K562 (cell line): ENCODE data around the gene SHISA6. TPM values are rescaled to one million over a fixed set of nuclear protein-coding genes. Genes with fewer than 3 reads are reported as not detected.

Experiments
- ATAC-seq: fragments of 200-7000 bp; cut with Tn5 transposase; 3 replicates; pipeline ENCODE4 v1.9.1; 2020; ENCODE audit warnings: moderate library complexity
- BruUV-seq: library from RNA; stranded (reverse); fragments of 400-500 nt; replicated peaks from 2 replicates; lab custom pipeline; 2021; lab: Mats Ljungman, UMichigan
- CTCF ChIA-PET: fragments of 300-600 bp; formaldehyde crosslinking; extraction: SDS; loops from one replicate; lab custom pipeline; 2021; ENCODE audit warnings: low intra/inter-chr PET ratio; lab: Yijun Ruan, JAX
- POLR2A ChIA-PET: fragments of 300-600, 350-650 bp; sonication (Branson Sonifier 250); formaldehyde crosslinking; extraction: SDS; loops from one replicate; lab custom pipeline; 2021; ENCODE audit warnings: antibody characterized with exemption, inconsistent platforms; lab: Yijun Ruan, JAX
- DNase-seq, 4 experiments: peaks; one replicate each; pipeline versions ENCODE4 v3.0.0 to v3.0.0-alpha.2; 2011 to 2018; ENCODE audit warnings: low spot score in 3 of 4, mixed read lengths in 3 of 4; ENCODE audit errors: extremely low read depth in 1 of 4
- FAIRE-seq: peaks from 2 replicates; lab custom pipeline; 2011; peaks lifted over from hg19 to GRCh38; lab: Jason Lieb, UNC
- H2AFZ ChIP-seq: 2 replicates; pipeline ENCODE4 v1.6.0; 2011; ENCODE audit warnings: low read depth, low read length, control low read depth, inconsistent platforms
- H3K27ac ChIP-seq: fragments of 200-600 bp; 3 replicates; pipeline ENCODE4 v1.8.0; 2011; ENCODE audit warnings: low read depth, mild to moderate bottlenecking, control low read depth, inconsistent platforms, low read length, moderate library complexity, mixed read lengths; ENCODE audit errors: extremely low read depth
- H3K27me3 ChIP-seq, 2 experiments: fragments of 300-600 bp in 1 of 2; 2 replicates in 1 of 2; 3 replicates in 1 of 2; pipeline versions ENCODE4 v1.6.0 to v1.8.0; 2011; ENCODE audit warnings: inconsistent platforms in 2 of 2, low read length in 2 of 2, mild to moderate bottlenecking in 1 of 2, mixed read lengths in 1 of 2, moderate library complexity in 1 of 2; ENCODE audit not compliant: control insufficient read depth in 2 of 2, insufficient read depth in 2 of 2
- H3K36me3 ChIP-seq: fragments of 300-600 bp; 3 replicates; pipeline ENCODE4 v1.8.0; 2011; ENCODE audit warnings: mild to moderate bottlenecking, low read length, inconsistent platforms; ENCODE audit not compliant: control insufficient read depth, insufficient read depth
- H3K4me1 ChIP-seq, 2 experiments: fragments of 200-600 bp in 1 of 2; replicated peaks in 1 of 2; 2 replicates in 1 of 2; 3 replicates in 1 of 2; pipeline versions ENCODE4 v1.5.1 to v1.8.0; 2011; ENCODE audit warnings: inconsistent platforms in 2 of 2, low read length in 2 of 2, mild to moderate bottlenecking in 1 of 2, mixed read lengths in 1 of 2, moderate library complexity in 1 of 2; ENCODE audit not compliant: control insufficient read depth in 2 of 2, insufficient read depth in 2 of 2
- H3K4me2 ChIP-seq: 2 replicates; pipeline ENCODE4 v1.6.1; 2011; ENCODE audit warnings: low read length, control low read depth, inconsistent platforms, mixed read lengths; ENCODE audit not compliant: insufficient read depth
- H3K4me3 ChIP-seq: fragments of 200-600 bp; sonication (generic), shearing (Covaris generic); 2 replicates; pipeline ENCODE4 v1.5.1; 2016; ENCODE audit warnings: control low read depth, inconsistent platforms
- H3K79me2 ChIP-seq: fragments of 200-600 bp; 3 replicates; pipeline ENCODE4 v1.8.0; 2011; ENCODE audit warnings: low read length, inconsistent platforms; ENCODE audit not compliant: control insufficient read depth, insufficient read depth
- H3K9ac ChIP-seq, 2 experiments: 2 replicates each; pipeline versions ENCODE4 v1.6.0 to v1.6.1; 2011; ENCODE audit warnings: low read depth in 2 of 2, low read length in 2 of 2, control low read depth in 1 of 2, inconsistent platforms in 1 of 2, mild to moderate bottlenecking in 1 of 2, mixed read lengths in 1 of 2; ENCODE audit not compliant: insufficient read depth in 1 of 2
- H3K9me1 ChIP-seq: one replicate; pipeline ENCODE4 v1.6.0; 2011; ENCODE audit warnings: inconsistent platforms, mild to moderate bottlenecking, low read length, moderate library complexity; ENCODE audit not compliant: control insufficient read depth, insufficient read depth
- H3K9me3 ChIP-seq: replicated peaks from 2 replicates; pipeline ENCODE4 v1.5.1; 2011; ENCODE audit warnings: low read depth, low read length, inconsistent platforms; ENCODE audit not compliant: control insufficient read depth, insufficient read depth
- H4K20me1 ChIP-seq: replicated peaks from 2 replicates; pipeline ENCODE4 v1.6.1; 2011; ENCODE audit warnings: low read length, inconsistent platforms, mixed read lengths; ENCODE audit not compliant: control insufficient read depth, insufficient read depth
- BHLHE40 ChIP-seq: IDR thresholded peaks from 2 replicates; pipeline ENCODE4 v1.6.1; 2011; ENCODE audit warnings: low read length, improper control_type of control experiment
- BRF2 ChIP-seq: IDR thresholded peaks from 3 replicates; pipeline ENCODE4 v1.6.1; 2011; ENCODE audit warnings: borderline replicate concordance, mild to moderate bottlenecking; ENCODE audit not compliant: insufficient read length, insufficient read depth
- CHCHD3 ChIP-seq: fragments of 250-450 bp; sonication (Bioruptor Pico); IDR thresholded peaks from 2 replicates; pipeline ENCODE4 v2.1.2; 2022; ENCODE audit warnings: mild to moderate bottlenecking
- ETS2 ChIP-seq: IDR thresholded peaks from 2 replicates; pipeline ENCODE4 v1.6.1; 2016; ENCODE audit warnings: borderline replicate concordance, missing genetic modification characterization, mild to moderate bottlenecking, moderate library complexity, missing compliant biosample characterization; ENCODE audit not compliant: poor library complexity, severe bottlenecking
- HDAC3 ChIP-seq: fragments of 450-650 bp; IDR thresholded peaks from 2 replicates; pipeline ENCODE4 v1.6.1; 2018; ENCODE audit warnings: borderline replicate concordance, mild to moderate bottlenecking, moderate library complexity; ENCODE audit not compliant: partially characterized antibody
- IFI16 ChIP-seq: fragments of 250-450 bp; sonication (Bioruptor Pico); IDR thresholded peaks from 2 replicates; pipeline ENCODE4 v2.1.2; 2022; ENCODE audit warnings: mild to moderate bottlenecking, inconsistent platforms
- MIER1 ChIP-seq: fragments of 450-650 bp; IDR thresholded peaks from 2 replicates; pipeline ENCODE4 v1.6.1; 2016; ENCODE audit warnings: antibody characterized with exemption, mild to moderate bottlenecking, low read depth
- MTA2 ChIP-seq: fragments of 450-650 bp; IDR thresholded peaks from 2 replicates; pipeline ENCODE4 v1.6.1; 2016; ENCODE audit warnings: low read depth
- NR0B1 ChIP-seq: fragments of 450-650 bp; IDR thresholded peaks from one replicate; pipeline ENCODE4 v1.6.1; 2018; ENCODE audit warnings: mild to moderate bottlenecking, moderate library complexity; ENCODE audit not compliant: partially characterized antibody
- RAD51 ChIP-seq: fragments of 450-650 bp; IDR thresholded peaks from 2 replicates; pipeline ENCODE4 v1.7.1; 2016; ENCODE audit warnings: low read depth, mild to moderate bottlenecking, borderline replicate concordance
- XRCC4 ChIP-seq: IDR thresholded peaks from one replicate; pipeline ENCODE4 v1.6.1; 2011; ENCODE audit not compliant: insufficient read depth, insufficient read length; ENCODE audit errors: extremely low read depth
- ZNF740 ChIP-seq, 3 experiments: fragments of 200-800 bp in 1 of 3; sonication (Bioruptor generic) in 1 of 3; sonication (generic) in 1 of 3; formaldehyde crosslinking in 1 of 3; IDR thresholded peaks; 2 replicates each; pipeline versions ENCODE4 v1.6.1 to v1.8.0; 2016 to 2022; ENCODE audit warnings: mild to moderate bottlenecking in 2 of 3, missing compliant biosample characterization in 2 of 3, missing genetic modification characterization in 2 of 3, missing genetic modification reagents in 1 of 3
- WGBS: fragments of 100-300 bp; shearing (Covaris generic); methylation state at CpG from one replicate; pipeline ENCODE4 v1.1.6; 2016; ENCODE audit warnings: low coverage, mixed read lengths; ENCODE audit not compliant: insufficient coverage; ENCODE audit errors: missing lambda C conversion rate; 5-methylcytosine and 5-hydroxymethylcytosine counted together
- in situ Hi-C: fragments of 300-500 bp; cut with MboI; formaldehyde crosslinking; loops from 4 replicates; pipeline ENCODE4 v1.15.0; 2018; ENCODE audit warnings: inconsistent platforms, mixed read lengths
- intact Hi-C: fragments of 100-400 bp; cut with micrococcal nuclease; formaldehyde crosslinking; loops from 2 replicates; pipeline ENCODE4 v1.14.2; 2022
- polyA plus RNA-seq, 8 experiments: library from polyadenylated mRNA; depleted of rRNA in 4 of 8; stranded (reverse) in 5 of 8; unstranded in 3 of 8; fragments of >200 nt; fragmentation: Nextera tagmentation in 2 of 8; fragmentation: Illumina TruSeq in 1 of 8; extraction: Ambion mirVana in 2 of 8; extraction: Trizol in 1 of 8; gene quantifications; 2 replicates each; pipeline versions ENCODE4 v1.2.1 to v1.2.3, GENCODE V29; 2011 to 2014; ENCODE audit warnings: inconsistent platforms in 1 of 8, missing spikeins in 1 of 8
- total RNA-seq, 7 experiments: library from RNA; depleted of rRNA in 6 of 7; stranded (reverse); fragments of >200 nt in 6 of 7; fragmentation: Illumina TruSeq in 2 of 7; extraction: Trizol in 2 of 7; gene quantifications; 2 replicates each; pipeline versions ENCODE4 v1.2.1 to v1.2.3, GENCODE V29; 2011 to 2021; ENCODE audit warnings: low replicate concordance in 1 of 7
- TF ChIP-seq, protein P1 (sequence below): fragments of 450-650 bp; IDR thresholded peaks from 2 replicates; pipeline ENCODE4 v1.6.1; 2018; ENCODE audit warnings: mild to moderate bottlenecking, low read depth; ENCODE audit not compliant: partially characterized antibody
- TF ChIP-seq, protein P2 (sequence below), 2 experiments: IDR thresholded peaks; 2 replicates each; pipeline ENCODE4 v1.6.1; 2011; ENCODE audit warnings: borderline replicate concordance in 1 of 2, control low read depth in 1 of 2, low read depth in 1 of 2, low read length in 1 of 2, mild to moderate bottlenecking in 1 of 2, mixed read lengths in 1 of 2, moderate library complexity in 1 of 2; ENCODE audit not compliant: insufficient read depth in 1 of 2, insufficient read length in 1 of 2, poor library complexity in 1 of 2, severe bottlenecking in 1 of 2; ENCODE audit errors: extremely low read depth in 1 of 2

The SHISA6 gene
- total and polyA plus RNA-seq, 9 of the 15 experiments (the other 6 are each of a cell fraction or from before 2014, with no cell fraction given) = not detected

GRCh38 chr17:11378506-11378905, 137.5 kb downstream of the SHISA6 start:
- in situ Hi-C loops (no loop called here), intact Hi-C loops (no loop called here)
- no peaks in the 10 kb centered on the region for H3K4me1 ChIP-seq
- TF ChIP-seq ZNF740 (CRISPR knock-in tag; IDR thresholded peaks at IDR 0.05) (no peak), ZNF740 (tag; IDR thresholded peaks at IDR 0.05) (no peak), NR0B1 (no peak), ETS2 (tag) (no peak), MTA2 (no peak), CHCHD3 (CRISPR knock-in tag) (no peak), MIER1 (no peak), BRF2 (no peak), HDAC3 (no peak), BHLHE40 (no peak), XRCC4 (no peak), RAD51 (no peak), IFI16 (CRISPR knock-in tag) (no peak)
- TF ChIP-seq, protein P1, sequence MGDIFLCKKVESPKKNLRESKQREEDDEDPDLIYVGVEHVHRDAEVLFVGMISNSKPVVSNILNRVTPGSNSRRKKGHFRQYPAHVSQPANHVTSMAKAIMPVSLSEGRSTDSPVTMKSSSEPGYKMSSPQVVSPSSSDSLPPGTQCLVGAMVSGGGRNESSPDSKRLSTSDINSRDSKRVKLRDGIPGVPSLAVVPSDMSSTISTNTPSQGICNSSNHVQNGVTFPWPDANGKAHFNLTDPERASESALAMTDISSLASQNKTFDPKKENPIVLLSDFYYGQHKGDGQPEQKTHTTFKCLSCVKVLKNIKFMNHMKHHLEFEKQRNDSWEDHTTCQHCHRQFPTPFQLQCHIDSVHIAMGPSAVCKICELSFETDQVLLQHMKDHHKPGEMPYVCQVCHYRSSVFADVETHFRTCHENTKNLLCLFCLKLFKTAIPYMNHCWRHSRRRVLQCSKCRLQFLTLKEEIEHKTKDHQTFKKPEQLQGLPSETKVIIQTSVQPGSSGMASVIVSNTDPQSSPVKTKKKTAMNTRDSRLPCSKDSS = no peak
- TF ChIP-seq, protein P2, sequence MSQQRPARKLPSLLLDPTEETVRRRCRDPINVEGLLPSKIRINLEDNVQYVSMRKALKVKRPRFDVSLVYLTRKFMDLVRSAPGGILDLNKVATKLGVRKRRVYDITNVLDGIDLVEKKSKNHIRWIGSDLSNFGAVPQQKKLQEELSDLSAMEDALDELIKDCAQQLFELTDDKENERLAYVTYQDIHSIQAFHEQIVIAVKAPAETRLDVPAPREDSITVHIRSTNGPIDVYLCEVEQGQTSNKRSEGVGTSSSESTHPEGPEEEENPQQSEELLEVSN (IDR thresholded peaks at IDR 0.05; ENCODE audit: borderline replicate concordance in 1 of 2, extremely low read depth in 1 of 2, insufficient read depth in 1 of 2, insufficient read length in 1 of 2, low read depth in 1 of 2, low read length in 1 of 2, poor library complexity in 1 of 2, severe bottlenecking in 1 of 2) = no peak
- no peak for DNase-seq
- H3K9me1 ChIP-seq = no peaks in the 10 kb centered on the region
- H3K4me3 ChIP-seq = no peak overlapping the region
- FAIRE-seq = no peak
- CTCF ChIA-PET = no interaction called here
- no peaks in the 10 kb centered on the region for H4K20me1 ChIP-seq
- H3K4me2 ChIP-seq = no peak overlapping the region
- 0% methylated on average over 4 of the region's 6 CpGs for WGBS
- POLR2A ChIA-PET = no interaction called here
- no TSS peak for BruUV-seq
- H3K27me3 ChIP-seq = no peaks in the 10 kb centered on the region
- no peak overlapping the region for H3K9ac ChIP-seq
- no peaks in the 10 kb centered on the region for H3K79me2 ChIP-seq
- no peak overlapping the region for H2AFZ ChIP-seq
- H3K27ac ChIP-seq = no peak overlapping the region
- no peaks in the 10 kb centered on the region for H3K9me3 ChIP-seq
- H3K36me3 ChIP-seq = no peaks in the 10 kb centered on the region
- no peak for ATAC-seq
